Cerebellar cortex (tissue), 1 donor: Measurements from ENCODE around the gene IGLON5.

Experiments
- DNase-seq: peaks from one replicate; pipeline ENCODE4 v3.0.0-alpha.2; 2015; ENCODE audit warnings: low spot score

Gene IGLON5

GRCh38 chr19:51364200-51365106 lies 53.0 kb downstream of the IGLON5 start:
- no peak for DNase-seq

- peak; percentile 47 for DNase-seq
These were observed 53.9 kb downstream of the IGLON5 start for GRCh38 chr19:51365211-51365964.

- DNase-seq, result no peak
These were observed 54.5 kb downstream of the IGLON5 start, which contains the start of gene ETFB for GRCh38 chr19:51365965-51366388. Gene ETFB (minus strand): TSS chr19:51366388. CDS start chr19:51366326, 62 bp downstream.

GRCh38 chr19:51366389-51367254 lies 55.2 kb downstream of the IGLON5 start:
- peak; percentile 99 for DNase-seq

- DNase-seq, result no peak
These were observed 55.8 kb downstream of the IGLON5 start for GRCh38 chr19:51367255-51367564.

- peak; percentile 98 for DNase-seq
These were observed 56.3 kb downstream of the IGLON5 start for GRCh38 chr19:51367565-51368365.

GRCh38 chr19:51368366-51369282 lies 57.2 kb downstream of the IGLON5 start, which contains the start of gene CLDND2:
Gene CLDND2 (minus strand): TSS chr19:51369003. CDS start chr19:51368577, 426 bp downstream.
- no peak for DNase-seq

- DNase-seq, result no peak
These were observed 58.8 kb downstream of the IGLON5 start for GRCh38 chr19:51370230-51370629.

- DNase-seq, result no peak
These were observed 59.8 kb downstream of the IGLON5 start for GRCh38 chr19:51371186-51371690.

GRCh38 chr19:51372021-51372648 lies 60.7 kb downstream of the IGLON5 start:
- DNase-seq, result no peak

- DNase-seq, result no peak
These were observed 61.4 kb downstream of the IGLON5 start, which contains the start of gene NKG7 for GRCh38 chr19:51372649-51373504. Gene NKG7 (minus strand): TSS chr19:51372654. CDS start chr19:51372535, 119 bp downstream.

GRCh38 chr19:51375504-51376221 lies 64.2 kb downstream of the IGLON5 start:
- DNase-seq, result no peak

GRCh38 chr19:51377422-51377821 lies 66.0 kb downstream of the IGLON5 start:
- no peak for DNase-seq

GRCh38 chr19:51380379-51380778 lies 68.9 kb downstream of the IGLON5 start:
- no peak for DNase-seq
